Ascending aorta (tissue), 2 donors: ENCODE results near the gene FBLN5. TPM values are rescaled to one million over a fixed set of nuclear protein-coding genes. Genes with fewer than 3 reads are reported as not detected.
A peak's percentile ranks its signal among the peaks of the same experiment; 100 is the strongest.

Source experiments
- DNase-seq, 2 donors: peaks; one replicate each; pipeline ENCODE4 v3.0.0-alpha.2; 2019; ENCODE audit warnings: low spot score in 2 of 2
- H3K27ac ChIP-seq, 2 donors: fragments of 200-600 bp; sonication (generic); one replicate each; pipeline ENCODE4 v1.5.1; 2016 to 2017; ENCODE audit warnings: mild to moderate bottlenecking in 1 of 2
- H3K27me3 ChIP-seq: fragments of 200-600 bp; sonication (generic); one replicate; pipeline ENCODE4 v1.5.1; 2017
- H3K36me3 ChIP-seq, 2 donors: fragments of 200-600 bp; sonication (generic); one replicate each; pipeline ENCODE4 v1.5.1; 2016
- H3K4me1 ChIP-seq, 2 donors: fragments of 200-600 bp; sonication (generic); one replicate each; pipeline ENCODE4 v1.5.1; 2016 to 2017; ENCODE audit warnings: mild to moderate bottlenecking in 1 of 2
- H3K4me3 ChIP-seq, 2 donors: fragments of 200-600 bp; sonication (generic); one replicate each; pipeline ENCODE4 v1.5.1; 2016 to 2017; ENCODE audit warnings: mild to moderate bottlenecking in 1 of 2
- H3K9me3 ChIP-seq, 2 donors: fragments of 200-600 bp; sonication (generic); one replicate each; pipeline ENCODE4 v1.5.1; 2016
- CTCF ChIP-seq, 3 experiments: fragments of 200-600 bp in 2 of 3; fragments of 450-650 bp in 1 of 3; sonication (generic) in 2 of 3; IDR thresholded peaks; one replicate each; pipeline ENCODE4 v1.5.1; 2016 to 2019; ENCODE audit warnings: antibody characterized with exemption in 3 of 3, mild to moderate bottlenecking in 1 of 3, moderate library complexity in 1 of 3
- intact Hi-C: fragments of 100-400 bp; cut with DNase I; formaldehyde crosslinking; loops from one replicate; pipeline ENCODE4 v1.15.1; 2023
- total RNA-seq: library from RNA; depleted of rRNA; stranded (reverse); fragments of >200 nt; gene quantifications from one replicate; pipeline ENCODE4 v1.1.0, GENCODE V29; 2016

Gene FBLN5
- total RNA-seq, 1 donor from 2014 or later: 280 TPM

GRCh38 chr14:91926131-91926890, 21.2 kb downstream of the FBLN5 start:
- peaks cover 49 to 94% of the 10 kb centered on the region in 2 donors for H3K4me1 ChIP-seq
- no peaks in the 10 kb centered on the region for H3K27me3 ChIP-seq
- peak overlapping the region in 1 of 2 donors; percentile 32 for H3K4me3 ChIP-seq
- peaks cover 10 to 25% of the 10 kb centered on the region in 2 donors for H3K36me3 ChIP-seq
- H3K9me3 ChIP-seq: no peaks in the 10 kb centered on the region
- peak overlapping the region; percentile 89 to 91 for H3K27ac ChIP-seq
- intact Hi-C loops: loop anchor here (2.0 to 10.0 kb wide), 2 partner anchors 30 to 178 kb away; partner anchors contain the start of gene ATXN3
- no peak for DNase-seq
- no peak for TF ChIP-seq CTCF (IDR thresholded peaks at IDR 0.05)

GRCh38 chr14:91925727-91926121, 21.8 kb downstream of the FBLN5 start:
- intact Hi-C loops: loop anchor here (2.0 to 10.0 kb wide), 2 partner anchors 29 to 179 kb away; partner anchors contain the start of gene ATXN3
- peak overlapping the region; percentile 89 to 91 for H3K27ac ChIP-seq
- H3K4me3 ChIP-seq: peak overlapping the region in 1 of 2 donors; percentile 32
- no peak for TF ChIP-seq CTCF (IDR thresholded peaks at IDR 0.05)
- no peaks in the 10 kb centered on the region for H3K27me3 ChIP-seq
- H3K36me3 ChIP-seq: peaks cover 10 to 21% of the 10 kb centered on the region in 2 donors
- H3K9me3 ChIP-seq: no peaks in the 10 kb centered on the region
- H3K4me1 ChIP-seq: peaks cover 43 to 94% of the 10 kb centered on the region in 2 donors
- no peak for DNase-seq

GRCh38 chr14:91925001-91925726, 22.3 kb downstream of the FBLN5 start:
- no peak for TF ChIP-seq CTCF (IDR thresholded peaks at IDR 0.05)
- H3K9me3 ChIP-seq: no peaks in the 10 kb centered on the region
- no peaks in the 10 kb centered on the region for H3K27me3 ChIP-seq
- peaks cover 10 to 16% of the 10 kb centered on the region in 2 donors for H3K36me3 ChIP-seq
- no peak for DNase-seq
- H3K4me1 ChIP-seq: peaks cover 43 to 93% of the 10 kb centered on the region in 2 donors
- peak overlapping the region in 1 of 2 donors; percentile 32 for H3K4me3 ChIP-seq
- H3K27ac ChIP-seq: peak overlapping the region; percentile 89 to 91
- intact Hi-C loops: loop anchor here (10.0 kb wide), 1 partner anchor 180 kb away; the partner anchor contains the start of gene ATXN3

- DNase-seq: no peak
- no peak for TF ChIP-seq CTCF (IDR thresholded peaks at IDR 0.05)
- peak overlapping the region; percentile 80 to 91 for H3K27ac ChIP-seq
- intact Hi-C loops: loop anchor here (10.0 kb wide), 1 partner anchor 184 kb away; the partner anchor contains the start of gene ATXN3
- H3K4me3 ChIP-seq: no peak overlapping the region
- no peaks in the 10 kb centered on the region for H3K9me3 ChIP-seq
- peaks cover 35 to 84% of the 10 kb centered on the region in 2 donors for H3K4me1 ChIP-seq
- H3K36me3 ChIP-seq: peaks cover 6 to 37% of the 10 kb centered on the region in 2 donors
- no peaks in the 10 kb centered on the region for H3K27me3 ChIP-seq
Observed at GRCh38 chr14:91920526-91920925, 27.0 kb downstream of the FBLN5 start.

- Histone ChIP-seq H3K4me1 (peaks cover 30 to 76% of the 10 kb centered on the region in 2 donors), H3K9me3 (peaks cover 0 to 2% of the 10 kb centered on the region in 2 donors), H3K36me3 (peaks cover 9 to 42% of the 10 kb centered on the region in 2 donors), H3K4me3 (no peak overlapping the region), H3K27me3 (no peaks in the 10 kb centered on the region), H3K27ac (peak overlapping the region; percentile 80 to 91)
- no peak for DNase-seq
- intact Hi-C loops: loop anchor here (5.0 to 10.0 kb wide), 2 partner anchors 48 to 185 kb away; partner anchors contain the start of gene ATXN3
- TF ChIP-seq CTCF (IDR thresholded peaks at IDR 0.05): no peak
Observed at GRCh38 chr14:91919814-91920213, 27.7 kb downstream of the FBLN5 start.
